SW480 (cell line): ENCODE data around the gene RPP25L.

Source experiments
- DNase-seq: peaks from one replicate; pipeline ENCODE4 v3.0.0-alpha.2; 2016; ENCODE audit warnings: low spot score

RPP25L gene

DNA sequence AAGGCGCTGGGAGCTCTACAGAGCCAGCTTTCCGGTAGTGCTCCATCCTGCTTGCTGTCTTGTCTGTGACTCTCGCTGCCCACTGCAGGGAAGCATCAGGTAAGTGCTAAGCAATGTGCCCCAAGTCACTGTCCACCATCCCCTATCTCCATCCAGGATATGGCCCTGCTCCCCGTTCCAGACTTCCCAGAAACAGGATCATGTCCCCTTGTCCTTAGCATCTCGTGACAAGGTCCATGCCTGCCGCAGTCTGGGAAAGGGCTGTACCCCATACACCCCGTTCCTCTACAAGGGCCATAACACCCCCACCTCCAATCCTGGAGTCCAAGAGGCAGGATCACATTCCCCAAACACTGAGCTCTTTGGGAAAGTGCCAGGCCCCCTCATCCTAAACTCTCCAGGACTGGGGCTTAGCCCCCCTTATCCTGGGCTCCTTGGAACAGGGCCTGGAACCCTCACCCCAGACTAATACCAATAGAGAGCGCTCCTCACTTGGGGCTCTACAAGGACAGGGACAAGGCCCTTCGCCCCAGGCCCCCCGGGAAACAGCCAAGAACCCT is 566 bp downstream of the RPP25L start:
- DNase-seq: no peak

DNA sequence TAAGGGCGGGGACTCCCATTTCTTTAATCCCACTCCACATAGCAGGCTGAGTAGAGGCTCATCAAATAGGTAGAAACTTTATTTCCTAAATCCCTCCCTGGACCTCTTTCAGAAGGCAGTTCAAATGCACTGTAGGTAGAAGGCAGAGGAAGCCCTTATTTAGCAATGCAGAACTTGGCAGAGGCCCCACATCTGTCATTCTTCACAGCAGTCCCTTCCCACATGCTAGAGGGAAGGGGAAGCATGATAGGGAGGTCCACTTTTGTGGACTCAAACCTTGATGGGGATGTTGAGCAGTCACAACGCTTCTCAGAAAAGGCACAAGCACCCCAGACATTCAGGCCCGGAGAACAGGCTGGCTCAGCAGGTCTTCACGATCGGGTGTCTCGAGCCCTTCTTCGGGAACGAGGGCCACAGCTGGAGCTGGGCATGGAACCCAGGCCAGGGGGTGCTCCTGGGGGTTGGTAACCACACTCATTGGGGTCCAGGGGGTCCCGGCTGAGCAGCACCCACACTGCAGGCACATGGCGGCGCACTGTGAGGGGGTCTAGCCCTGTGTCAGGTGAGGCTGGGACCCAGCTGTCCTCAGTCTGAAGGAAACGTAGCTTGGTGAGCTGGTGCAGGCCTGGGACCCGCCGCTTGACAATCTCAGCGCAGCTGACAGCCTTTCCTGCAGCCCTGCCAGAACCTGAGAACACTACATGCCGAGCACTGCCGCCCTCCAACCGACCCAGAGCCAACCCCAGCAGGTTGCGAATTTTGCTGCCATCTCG is 1.3 kb downstream of the RPP25L start:
- DNase-seq: no peak

DNA sequence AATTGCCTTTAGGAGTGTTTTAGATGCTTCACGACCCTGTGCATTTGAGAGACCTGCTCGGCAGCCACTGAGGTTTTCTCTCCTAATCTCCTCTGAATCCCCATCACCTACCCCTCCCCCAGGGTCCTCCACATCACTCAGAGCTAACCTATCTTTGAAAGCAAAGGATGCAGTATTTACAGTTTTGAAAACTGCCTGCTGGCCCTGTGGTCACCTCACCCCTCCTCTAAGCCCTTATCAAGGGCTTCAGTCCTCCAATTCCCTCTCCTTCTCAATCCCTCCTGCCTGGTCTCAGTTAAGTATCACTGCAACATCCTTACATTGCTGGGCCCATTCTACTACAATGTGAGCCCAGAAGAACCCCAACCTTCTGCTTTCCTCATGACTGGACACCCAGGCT is 4.6 kb downstream of the RPP25L start:
- no peak for DNase-seq

DNA sequence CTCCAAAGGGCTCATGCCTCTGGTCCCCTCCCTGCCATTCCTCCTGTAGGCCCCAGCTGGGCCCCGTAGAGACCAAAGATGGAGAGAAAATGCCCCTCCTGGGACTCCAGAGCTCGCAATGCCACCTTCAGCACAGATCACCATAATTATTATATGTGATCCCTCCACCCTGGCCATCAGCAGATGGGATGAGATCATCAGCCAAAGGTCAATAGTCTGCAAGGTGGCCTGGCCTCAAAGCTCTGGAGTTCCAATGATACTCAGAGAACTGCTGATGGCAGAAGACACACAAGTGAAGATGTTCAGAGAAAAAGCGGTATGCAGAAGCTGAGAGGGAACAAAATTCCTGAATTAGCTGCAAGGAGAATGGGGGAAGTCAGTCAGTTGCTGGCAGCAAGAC is 5.0 kb downstream of the RPP25L start:
- DNase-seq: no peak

DNA sequence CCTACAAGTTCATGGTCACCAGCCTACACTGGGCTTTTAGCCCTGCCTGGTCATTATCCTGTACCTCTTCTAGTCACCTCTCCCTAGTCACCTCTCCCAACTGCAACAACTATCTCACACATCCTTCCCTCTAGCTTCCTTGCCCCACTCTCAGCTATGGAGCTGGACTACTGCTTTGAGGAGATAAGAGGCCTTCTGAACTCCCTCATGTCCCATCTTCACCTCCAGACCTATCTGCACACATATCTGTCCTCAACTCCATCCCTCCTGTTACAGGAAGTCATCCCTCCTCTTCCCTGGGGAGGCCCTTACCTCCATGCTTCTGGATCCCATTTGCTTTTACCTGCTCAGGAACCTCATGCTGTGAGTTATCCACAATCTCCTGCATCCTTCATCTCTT is 5.7 kb downstream of the RPP25L start:
- no peak for DNase-seq

DNA sequence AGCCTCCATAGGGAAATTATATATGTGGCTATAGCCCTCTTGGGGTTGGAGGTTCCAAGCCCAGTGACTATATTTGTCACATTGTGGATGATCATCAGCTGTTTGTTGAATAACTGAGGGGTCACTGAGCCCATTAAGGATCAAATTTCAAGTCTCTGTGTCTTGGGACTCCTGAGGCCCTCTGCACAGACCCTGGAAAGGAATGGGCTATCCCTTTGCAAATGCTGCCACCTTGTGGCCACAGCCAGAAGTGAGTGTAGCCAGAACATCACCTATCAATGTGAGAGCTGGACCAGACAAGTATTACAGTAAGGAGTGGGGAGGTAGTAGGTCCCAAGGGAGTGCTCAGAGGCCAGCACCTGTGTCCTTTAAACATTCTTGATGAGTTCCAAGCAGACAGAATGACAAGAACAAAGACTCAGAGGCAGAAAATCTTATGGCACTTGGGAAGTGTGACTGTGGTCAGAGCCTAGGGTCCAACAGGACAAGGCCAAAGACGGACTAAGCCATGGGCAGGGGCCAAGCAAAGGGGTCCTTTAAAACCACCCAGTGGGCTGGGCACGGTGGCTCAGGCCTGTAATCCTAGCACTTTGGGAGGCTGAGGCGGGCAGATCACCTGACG is 8.2 kb downstream of the RPP25L start:
- DNase-seq: peak; percentile 62

DNA sequence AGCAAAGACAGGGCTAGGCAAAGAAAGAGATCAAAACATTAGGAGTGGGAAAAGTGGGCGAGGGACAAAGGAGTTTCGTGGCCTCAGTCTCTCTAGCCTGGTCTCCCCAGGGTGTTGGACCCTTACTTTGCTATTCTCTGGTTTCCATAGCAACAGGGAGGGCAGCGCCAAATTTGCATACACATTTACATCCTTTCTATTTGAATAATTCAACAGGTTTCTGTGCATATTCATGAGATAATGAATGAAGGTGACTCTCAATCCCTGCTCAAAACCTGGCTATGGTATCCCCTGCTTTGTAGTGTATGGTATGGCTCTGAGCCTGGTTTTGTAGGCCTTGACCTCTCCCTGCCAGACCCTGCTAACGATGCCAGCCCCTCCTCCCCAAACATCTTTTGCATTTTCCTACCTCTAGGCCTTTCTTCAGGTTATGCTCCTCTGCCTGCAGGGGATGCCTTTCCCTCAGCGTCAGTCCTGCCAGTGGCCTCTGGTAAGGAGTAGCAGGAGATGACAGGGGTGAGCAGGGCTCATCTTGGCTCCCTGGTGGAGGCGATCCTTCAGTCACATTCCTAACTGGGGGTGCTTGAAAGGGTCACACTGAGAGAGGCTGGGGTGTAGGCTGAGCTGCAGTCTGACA is 9.8 kb downstream of the RPP25L start:
- no peak for DNase-seq

DNA sequence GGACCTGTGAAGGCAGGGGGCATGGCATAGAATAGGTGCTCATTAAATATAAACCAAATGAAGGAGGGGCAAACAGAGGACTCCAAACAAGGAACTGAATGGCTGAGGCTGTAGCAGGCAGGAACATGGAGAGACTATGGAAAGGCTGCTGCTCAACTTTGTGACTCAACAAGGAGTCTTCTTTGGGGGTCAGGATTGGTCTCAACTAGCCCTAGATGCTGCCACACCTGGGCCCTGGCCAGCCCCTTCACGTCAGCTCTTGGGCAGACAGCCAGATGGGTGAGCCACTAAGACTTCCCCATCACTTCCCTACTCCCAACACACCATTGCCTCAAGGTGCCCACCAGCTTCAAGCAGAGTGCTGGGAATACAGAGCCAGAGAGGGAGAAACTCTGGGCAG is 11.0 kb downstream of the RPP25L start:
- DNase-seq: no peak

DNA sequence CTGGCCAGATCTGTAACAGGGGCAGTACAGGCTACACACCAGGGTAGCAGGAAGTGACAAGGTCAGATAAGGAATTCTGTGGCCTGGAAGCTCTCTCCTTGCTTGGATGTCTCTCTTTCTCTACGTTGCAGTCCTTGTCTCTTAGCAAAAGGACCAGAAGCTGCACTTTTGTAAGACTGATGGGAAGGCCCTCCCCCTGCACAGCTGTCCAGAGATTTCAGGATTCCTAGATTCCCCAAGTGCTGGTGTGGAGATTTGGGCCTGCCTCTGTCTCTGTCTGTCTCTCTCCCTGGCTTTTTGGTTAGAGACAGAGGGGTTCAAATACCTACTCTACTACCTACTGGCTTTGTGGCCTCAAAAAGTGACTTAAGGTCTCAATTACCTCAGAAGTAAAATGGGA is 12.4 kb downstream of the RPP25L start:
- DNase-seq: no peak

DNA sequence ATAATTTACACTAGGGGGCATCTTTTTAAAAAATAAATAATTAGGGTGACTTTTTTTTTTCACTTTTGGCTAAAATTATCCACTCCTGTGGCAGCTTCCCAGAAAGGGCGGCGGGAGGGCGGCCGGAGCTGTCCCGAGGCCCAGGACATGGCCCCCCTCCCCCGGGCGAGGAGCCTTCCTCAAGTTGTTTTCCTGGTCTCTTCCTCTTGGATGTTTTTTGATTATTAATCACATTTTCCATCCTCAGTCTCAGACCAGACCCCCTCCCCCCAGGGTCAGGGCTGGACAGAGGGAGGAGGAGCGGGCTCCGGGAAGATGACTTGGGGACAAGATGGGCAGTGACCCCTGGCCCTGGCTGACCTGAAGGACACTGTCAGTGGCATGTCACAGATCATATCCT is 17.7 kb downstream of the RPP25L start:
- DNase-seq: no peak

DNA sequence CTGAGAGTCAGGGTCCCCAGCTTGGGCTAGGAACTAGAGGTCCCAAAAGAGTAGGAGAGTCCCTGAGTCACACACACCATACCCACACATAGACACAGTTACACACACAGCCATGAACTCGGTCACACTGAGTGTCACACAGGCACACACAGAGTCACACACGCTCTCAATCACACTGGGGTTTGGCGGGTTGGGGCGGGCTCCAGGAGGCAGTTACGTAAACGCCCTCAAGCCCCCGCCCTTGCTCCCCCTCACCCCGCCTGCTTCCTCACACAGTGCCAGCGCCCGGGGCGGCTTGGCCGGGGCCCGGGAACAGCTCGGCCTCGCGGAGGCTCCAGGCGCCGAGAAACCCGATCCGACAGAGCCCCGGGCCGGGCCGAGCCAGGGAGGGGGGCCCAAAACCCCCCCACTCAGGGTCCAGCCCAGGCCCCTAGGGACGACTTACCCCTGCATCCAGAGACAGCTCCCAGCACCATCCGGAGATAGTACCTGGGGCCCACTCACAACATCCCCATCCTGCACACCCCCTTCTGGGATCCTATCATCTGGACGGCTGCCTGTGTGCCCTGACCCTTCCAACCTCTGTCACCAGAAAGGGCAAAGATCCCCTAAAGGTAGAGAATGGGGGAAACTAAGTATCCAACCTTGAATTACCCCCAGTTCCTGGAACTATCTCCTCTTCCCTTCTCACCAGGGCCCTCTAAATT is 18.8 kb downstream of the RPP25L start:
- DNase-seq: no peak

DNA sequence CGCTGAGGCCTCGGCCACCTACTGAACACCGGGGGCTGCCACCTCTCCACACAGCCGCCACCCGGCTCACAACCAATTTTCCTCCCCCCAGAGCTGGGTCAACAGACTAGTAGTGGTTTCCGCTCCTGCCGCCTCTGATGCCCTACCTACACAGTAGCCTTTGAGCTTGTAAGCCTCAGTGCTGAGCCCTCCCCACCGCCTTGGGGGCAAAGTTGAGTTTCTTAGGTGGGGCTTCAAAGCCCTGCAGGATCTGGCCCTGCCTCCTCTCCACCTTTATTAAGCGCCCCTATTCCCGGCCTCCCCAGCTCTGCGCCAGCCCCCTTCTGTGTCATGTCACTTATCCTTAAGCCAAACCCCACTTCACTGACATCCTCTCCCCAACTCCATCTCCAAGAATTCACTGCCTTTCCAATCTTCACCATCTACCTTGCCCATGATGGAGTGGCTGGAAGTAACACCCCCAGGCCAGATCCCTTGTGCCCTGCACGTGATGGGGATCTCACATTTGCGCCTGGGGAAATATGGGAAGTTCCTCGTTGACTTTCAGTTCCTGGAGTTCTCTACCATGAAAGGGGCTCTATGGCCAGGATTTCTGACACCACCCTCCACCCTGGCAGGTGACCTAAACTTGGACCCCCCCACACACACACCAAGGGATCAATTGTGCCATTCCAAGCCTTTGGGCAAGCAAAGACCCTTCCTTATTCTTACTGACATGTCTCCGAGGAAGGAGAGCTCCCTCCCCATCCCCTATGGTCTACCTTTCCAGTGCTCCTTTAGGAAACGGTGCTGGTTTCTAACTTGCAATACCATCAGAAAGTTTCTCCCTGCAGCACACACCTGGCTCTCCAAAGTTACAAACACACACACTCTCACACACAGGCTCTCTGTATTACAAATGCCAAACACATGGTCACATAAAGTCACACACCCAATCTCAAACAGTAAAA is 19.7 kb downstream of the RPP25L start:
- no peak for DNase-seq

DNA sequence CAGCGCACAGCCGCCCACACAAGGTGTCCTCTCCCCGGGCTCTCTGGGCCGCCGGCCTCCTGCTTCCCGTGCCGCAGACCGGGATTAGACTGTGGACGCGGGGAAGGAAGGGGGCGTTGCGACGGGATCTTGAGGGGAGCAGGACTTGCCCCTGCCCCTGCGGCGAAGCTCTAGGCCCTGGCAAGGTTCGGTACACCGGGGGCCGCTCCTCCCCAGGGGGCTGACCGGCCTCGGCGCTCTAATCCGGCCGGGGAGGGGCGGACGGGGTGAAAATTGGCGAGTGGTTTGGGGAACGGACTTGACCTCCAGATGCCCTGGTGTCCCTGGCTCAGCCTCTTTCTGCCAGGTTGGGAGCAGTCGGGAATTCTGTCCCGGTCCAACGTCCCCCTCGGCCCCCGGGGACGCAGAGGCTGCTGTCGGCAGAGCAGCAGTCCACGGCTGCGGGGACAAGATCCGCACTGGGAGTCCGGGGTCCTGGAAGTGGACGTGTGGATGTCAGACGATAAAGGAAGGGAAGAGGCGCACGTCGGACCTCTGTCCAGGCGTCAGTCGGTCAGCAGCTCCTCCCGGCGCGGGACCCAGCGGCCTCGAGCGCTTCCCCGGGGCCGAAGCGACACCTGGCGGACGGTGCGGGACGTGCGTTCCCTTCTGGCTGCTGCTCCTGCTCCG is 20.5 kb downstream of the RPP25L start:
- DNase-seq: peak; percentile 70

DNA sequence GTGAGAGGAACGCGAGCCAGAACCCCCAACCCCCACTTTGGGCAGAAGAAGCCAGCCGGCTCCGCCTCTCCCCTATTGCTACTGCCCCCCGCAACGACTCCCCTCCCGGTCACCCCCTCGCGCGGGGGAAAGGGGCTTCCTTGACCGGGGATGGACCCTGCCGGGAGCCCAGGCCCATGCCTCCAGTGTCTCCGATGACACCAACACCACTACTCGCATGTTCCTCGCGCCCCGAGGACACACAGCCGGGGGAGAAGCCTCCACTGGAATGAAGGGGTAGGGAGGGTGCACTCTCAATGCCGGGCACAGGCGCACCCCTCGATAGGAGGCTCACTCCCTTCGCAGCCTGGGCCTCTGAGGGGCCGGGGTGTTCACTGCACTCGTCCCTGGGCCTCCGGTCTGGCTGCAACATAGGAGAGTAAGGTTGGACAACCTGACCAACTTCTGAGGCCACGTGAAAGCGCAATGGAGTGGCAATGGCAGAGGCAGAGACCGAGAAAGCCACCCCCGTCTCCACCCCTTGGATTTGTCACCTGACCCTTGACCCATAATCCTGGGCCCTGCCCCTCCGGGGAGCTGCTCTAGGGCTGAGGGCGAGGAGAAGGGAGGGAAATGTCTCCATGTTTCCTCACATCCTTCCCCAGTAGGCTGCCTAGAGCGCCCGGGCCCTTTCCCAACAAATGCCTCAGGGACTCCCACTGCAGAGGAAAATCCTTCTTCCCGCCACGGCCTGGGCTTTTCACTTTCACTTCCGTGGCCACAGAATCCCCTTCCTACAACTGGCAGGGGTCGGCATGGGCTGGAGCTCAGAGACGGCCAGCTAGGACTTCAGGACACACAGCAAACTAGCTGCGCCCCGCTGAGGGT is 21.3 kb downstream of the RPP25L start:
- DNase-seq: peak; percentile 21

DNA sequence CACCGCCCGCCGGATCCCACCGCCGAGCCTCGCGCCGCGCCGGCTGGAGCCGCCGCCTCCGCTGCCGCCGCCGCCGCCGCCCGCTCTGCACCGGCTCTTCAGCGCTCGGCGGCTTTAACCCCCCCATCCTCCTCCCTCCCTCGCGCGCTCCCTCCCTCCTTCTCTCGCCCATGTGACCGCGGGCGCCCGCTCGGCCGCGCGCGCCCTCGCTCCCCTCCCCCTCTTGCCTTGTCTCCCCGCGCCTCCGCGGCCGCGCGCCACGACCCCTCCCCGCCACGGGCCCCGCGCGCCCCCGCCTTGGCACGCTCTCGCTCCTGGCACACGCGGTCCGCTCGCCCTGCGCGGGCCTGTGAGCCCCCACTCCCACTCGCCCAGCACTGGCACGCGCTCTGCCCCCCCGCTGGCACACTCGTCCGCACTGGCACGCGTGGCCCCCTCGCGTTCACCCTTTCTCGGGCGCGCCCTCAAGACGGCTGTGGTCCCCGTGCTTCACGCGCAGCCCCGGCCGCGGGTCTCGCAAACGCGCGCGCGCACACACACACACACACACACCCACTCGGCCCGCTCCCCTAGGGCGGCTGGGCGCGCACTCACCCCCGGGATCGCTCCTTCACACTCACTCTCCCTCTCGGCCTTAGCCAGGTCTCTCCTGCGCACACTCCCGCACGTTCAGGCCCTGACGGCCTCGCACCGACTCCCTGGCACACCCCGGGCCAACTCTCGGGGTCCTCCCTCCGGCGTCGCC is 22.1 kb downstream of the RPP25L start, which contains the start of gene CNTFR:
Gene CNTFR, minus strand, starts transcription at position 89 of the 745 bp plus-strand sequence. CDS start 20,743 bp downstream, outside the sequence.
- peak; percentile 37 for DNase-seq

DNA sequence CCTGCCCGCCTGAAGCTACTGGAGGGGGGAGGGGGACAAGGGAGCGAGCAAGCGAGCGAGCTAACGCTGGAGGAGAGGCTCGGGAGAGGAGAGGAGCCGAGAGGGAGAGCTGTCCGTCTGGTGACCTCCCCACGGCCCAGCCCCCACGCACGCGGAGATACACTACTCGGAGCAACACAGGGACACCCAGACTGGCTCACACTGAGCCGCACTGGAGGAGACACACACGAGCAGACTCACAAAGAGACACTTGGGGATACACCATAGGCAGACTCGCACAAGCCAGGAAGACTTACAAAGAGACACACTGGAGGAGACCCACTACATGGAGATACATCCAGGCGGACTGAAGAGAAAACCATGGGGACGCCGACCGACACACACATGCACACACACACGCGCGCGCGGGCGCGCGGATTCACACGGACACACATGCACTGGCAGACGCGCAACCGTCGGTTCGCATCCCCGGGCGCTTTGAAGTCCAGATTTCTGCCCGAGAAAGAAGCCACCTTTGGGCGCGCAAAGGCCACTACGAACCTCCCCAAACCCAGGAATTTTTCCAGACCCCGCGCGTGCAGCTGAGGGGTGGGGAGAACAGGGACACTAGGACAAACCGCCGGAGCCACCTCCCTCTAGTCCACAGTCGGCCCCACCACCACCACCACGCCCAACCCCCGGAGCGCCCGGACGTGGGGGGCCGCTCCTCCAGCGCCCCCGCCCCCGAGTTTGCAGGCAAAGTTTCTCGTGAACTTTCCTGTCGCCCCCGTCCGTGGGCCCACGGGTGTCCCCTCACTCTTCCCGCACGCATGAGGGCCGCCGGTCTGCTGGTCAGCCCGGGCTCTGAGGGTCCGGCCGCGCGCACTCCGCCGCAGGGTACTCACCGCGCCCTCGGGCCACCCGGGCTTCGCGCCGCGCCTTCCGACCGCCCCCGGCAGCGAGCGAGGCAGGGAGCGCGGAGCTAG is 22.9 kb downstream of the RPP25L start:
- peak; percentile 21 for DNase-seq

DNA sequence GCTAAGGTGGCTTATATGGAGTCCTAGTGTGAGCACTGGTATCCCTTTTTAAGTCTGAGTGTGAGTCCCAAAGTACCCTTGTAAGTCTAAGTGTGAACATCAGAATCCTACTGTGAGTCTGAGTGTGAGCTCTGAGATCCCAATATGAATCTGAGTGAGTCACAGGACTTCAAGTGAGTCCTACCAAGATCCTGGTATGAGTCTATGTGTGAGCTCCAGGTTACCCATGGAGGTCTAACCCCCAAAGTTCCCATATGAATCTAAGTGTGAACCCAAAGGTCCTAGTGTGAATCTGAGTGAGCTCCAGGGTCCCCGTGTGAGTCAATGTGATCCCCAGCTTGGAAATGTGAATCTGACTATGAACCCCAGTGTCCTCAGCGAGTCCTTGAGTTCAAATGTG is 24.6 kb downstream of the RPP25L start:
- DNase-seq: no peak
